NCI-H510A (cell line): ENCODE results near the gene HAP1.
"Not testable (repeated sequence)": the region's sequence is repeated elsewhere in the genome, so short reads cannot be mapped to it uniquely, and the experiment has no call there.

Source experiments
- DNase-seq: peaks from one replicate; lab custom pipeline; 2025; lab: John Stamatoyannopoulos, UW

HAP1 gene

GRCh38 chr17:41690497-41690896, 43.9 kb downstream of the HAP1 start:
- DNase-seq: no peak

- DNase-seq: no peak
These were observed 44.7 kb downstream of the HAP1 start for GRCh38 chr17:41689497-41690299.

GRCh38 chr17:41688641-41689496, 45.6 kb downstream of the HAP1 start, which contains the start of gene EIF1:
TSS of gene EIF1 (plus strand) at chr17:41688885. CDS start at chr17:41689039, 154 bp downstream.
- peak; percentile 99 for DNase-seq

- DNase-seq: peak; percentile 74
These were observed 46.4 kb downstream of the HAP1 start for GRCh38 chr17:41687828-41688640.

GRCh38 chr17:41686281-41686680, 48.2 kb downstream of the HAP1 start:
- DNase-seq: no peak

- not testable (repeated sequence) for DNase-seq
These were observed 48.7 kb downstream of the HAP1 start for GRCh38 chr17:41685753-41686152.

GRCh38 chr17:41684035-41684434, 50.4 kb downstream of the HAP1 start:
- no peak for DNase-seq

GRCh38 chr17:41683441-41684007, 50.9 kb downstream of the HAP1 start:
- DNase-seq: no peak

- no peak for DNase-seq
These were observed 51.8 kb downstream of the HAP1 start for GRCh38 chr17:41682631-41683030.

- no peak for DNase-seq
These were observed 52.7 kb downstream of the HAP1 start for GRCh38 chr17:41681776-41682175.

GRCh38 chr17:41680426-41681040, 53.9 kb downstream of the HAP1 start:
- peak; percentile 32 for DNase-seq

- DNase-seq: no peak
These were observed 54.6 kb downstream of the HAP1 start for GRCh38 chr17:41679740-41680425.

- DNase-seq: no peak
These were observed 55.3 kb downstream of the HAP1 start for GRCh38 chr17:41678907-41679739.

- no peak for DNase-seq
These were observed 56.0 kb downstream of the HAP1 start for GRCh38 chr17:41678411-41678906.

GRCh38 chr17:41676058-41676419, 58.4 kb downstream of the HAP1 start:
- no peak for DNase-seq

- not testable (repeated sequence) for DNase-seq
These were observed 59.0 kb downstream of the HAP1 start for GRCh38 chr17:41675157-41676057.
